A549 (cell line): ENCODE results near the gene SRPK2. TPM values are rescaled to one million over a fixed set of nuclear protein-coding genes. Genes with fewer than 3 reads are reported as not detected.
A peak's percentile ranks its signal among the peaks of the same experiment; 100 is the strongest.

Experiments used
- ATAC-seq, 2 experiments: fragments of 200-7000 bp in 1 of 2; fragments of >200 bp in 1 of 2; cut with Nextera tagmentation in 1 of 2; cut with Tn5 transposase in 1 of 2; 3 replicates each; pipeline versions ENCODE4 v1.8.0 to v1.9.1; 2018 to 2020; ENCODE audit warnings: mild to moderate bottlenecking in 1 of 2, moderate library complexity in 1 of 2
- CTCF ChIA-PET: fragments of 300-600 bp; sonication (Branson Sonifier 250); formaldehyde crosslinking; extraction: SDS; loops from one replicate; lab custom pipeline; 2021; ENCODE audit warnings: antibody characterized with exemption, inconsistent platforms; lab: Yijun Ruan, JAX
- POLR2A ChIA-PET: fragments of 350-600 bp; formaldehyde crosslinking; extraction: SDS; loops from one replicate; lab custom pipeline; 2021; ENCODE audit warnings: antibody characterized with exemption, inconsistent platforms; lab: Yijun Ruan, JAX
- DNase-seq, 2 experiments: peaks; one replicate each; pipeline versions ENCODE4 v3.0.0 to v3.0.0-alpha.2; 2011 to 2016; ENCODE audit warnings: low read depth in 1 of 2, low spot score in 1 of 2
- FAIRE-seq: peaks from 2 replicates; lab custom pipeline; 2011; peaks lifted over from hg19 to GRCh38; lab: Jason Lieb, UNC
- H3K27ac ChIP-seq, 2 experiments: fragments of >200 bp; sonication (Bioruptor Twin); formaldehyde crosslinking; 3 replicates each; pipeline ENCODE4 v1.5.1; 2016 to 2017
- H3K4me1 ChIP-seq: fragments of >200 bp; sonication (Bioruptor Twin); formaldehyde crosslinking; 3 replicates; pipeline ENCODE4 v1.6.1; 2016
- H3K4me2 ChIP-seq: fragments of >200 bp; sonication (Bioruptor Twin); formaldehyde crosslinking; 3 replicates; pipeline ENCODE4 v1.6.1; 2016
- H3K4me3 ChIP-seq: fragments of >200 bp; sonication (Bioruptor Twin); formaldehyde crosslinking; 3 replicates; pipeline ENCODE4 v1.5.1; 2016
- H3K9me3 ChIP-seq: fragments of >200 bp; sonication (Bioruptor Twin); formaldehyde crosslinking; 3 replicates; pipeline ENCODE4 v1.6.1; 2016
- BHLHE40 ChIP-seq: IDR thresholded peaks from 2 replicates; pipeline ENCODE4 v1.6.1; 2012; ENCODE audit warnings: low read depth, low read length, inconsistent platforms
- CBX8 ChIP-seq: fragments of 200-600 bp; sonication (generic); IDR thresholded peaks from 2 replicates; pipeline ENCODE4 v1.6.1; 2016
- CEBPB ChIP-seq, 2 experiments: fragments of >200 bp in 1 of 2; sonication (Bioruptor Twin) in 1 of 2; formaldehyde crosslinking in 1 of 2; IDR thresholded peaks; 2 replicates each; pipeline ENCODE4 v1.6.1; 2012 to 2016
- CHD4 ChIP-seq: fragments of 200-600 bp; sonication (generic); IDR thresholded peaks from 2 replicates; pipeline ENCODE4 v1.6.1; 2016; ENCODE audit warnings: antibody characterized with exemption, mild to moderate bottlenecking, borderline replicate concordance
- EHMT2 ChIP-seq: fragments of 200-600 bp; sonication (generic); IDR thresholded peaks from 2 replicates; pipeline ENCODE4 v1.6.1; 2016; ENCODE audit warnings: antibody characterized with exemption, low read depth, mild to moderate bottlenecking, moderate library complexity
- EP300 ChIP-seq, 2 experiments: fragments of >200 bp; sonication (Bioruptor Twin); formaldehyde crosslinking; IDR thresholded peaks; 2 replicates in 1 of 2; 3 replicates in 1 of 2; pipeline ENCODE4 v1.6.1; 2016 to 2017
- ESRRA ChIP-seq: fragments of 150-350 bp; IDR thresholded peaks from 2 replicates; pipeline ENCODE4 v1.6.1; 2014; ENCODE audit warnings: mild to moderate bottlenecking, low read length, borderline replicate concordance
- GATA3 ChIP-seq: IDR thresholded peaks from 2 replicates; pipeline ENCODE4 v1.6.1; 2012; ENCODE audit warnings: borderline replicate concordance
- HDAC2 ChIP-seq: fragments of 200-600 bp; sonication (generic); IDR thresholded peaks from 2 replicates; pipeline ENCODE4 v1.6.1; 2016
- MYC ChIP-seq: IDR thresholded peaks from 2 replicates; pipeline ENCODE4 v1.6.1; 2012; ENCODE audit warnings: mild to moderate bottlenecking, inconsistent platforms, low read length, improper control_type of control experiment, borderline replicate concordance
- NFE2L2 ChIP-seq: fragments of 150-350 bp; conservative IDR thresholded peaks from 2 replicates; pipeline ENCODE4 v1.6.1; 2014; ENCODE audit warnings: low read length
- NPAS2 ChIP-seq: fragments of 250-450 bp; sonication (Bioruptor Pico); IDR thresholded peaks from 2 replicates; pipeline ENCODE4 v1.8.0; 2022; ENCODE audit warnings: mild to moderate bottlenecking, moderate library complexity, borderline replicate concordance
- NR3C1 ChIP-seq: fragments of >200 bp; sonication (Bioruptor Twin); formaldehyde crosslinking; IDR thresholded peaks from 3 replicates; pipeline ENCODE4 v1.6.1; 2017
- POLR2A ChIP-seq: IDR thresholded peaks from 2 replicates; pipeline ENCODE4 v1.6.1; 2012; ENCODE audit warnings: mild to moderate bottlenecking, low read length
- POLR2AphosphoS2 ChIP-seq: conservative IDR thresholded peaks from 2 replicates; pipeline ENCODE4 v1.6.1; 2012; ENCODE audit warnings: low read length, improper control_type of control experiment, inconsistent platforms
- RARB ChIP-seq: fragments of 250-450 bp; sonication (Bioruptor Pico); IDR thresholded peaks from 2 replicates; pipeline ENCODE4 v1.8.0; 2021; ENCODE audit warnings: mild to moderate bottlenecking, moderate library complexity
- SREBF2 ChIP-seq: fragments of 450-650 bp; IDR thresholded peaks from 2 replicates; pipeline ENCODE4 v1.6.1; 2014; ENCODE audit warnings: mild to moderate bottlenecking, moderate library complexity
- TFCP2L1 ChIP-seq: fragments of 250-450 bp; sonication (Bioruptor Pico); IDR thresholded peaks from 2 replicates; pipeline ENCODE4 v1.5.0; 2021; ENCODE audit warnings: mild to moderate bottlenecking
- TP53 ChIP-seq: fragments of 250-450 bp; sonication (Bioruptor Pico); IDR thresholded peaks from 2 replicates; pipeline ENCODE4 v1.5.0; 2021; ENCODE audit warnings: mild to moderate bottlenecking, moderate library complexity
- ZC3H11A ChIP-seq: fragments of 450-650 bp; IDR thresholded peaks from 2 replicates; pipeline ENCODE4 v1.6.1; 2014; ENCODE audit warnings: antibody characterized with exemption, mild to moderate bottlenecking
- WGBS: methylation state at CpG from one replicate; pipeline ENCODE4 v1.1.6; 2017; ENCODE audit errors: missing lambda C conversion rate; 5-methylcytosine and 5-hydroxymethylcytosine counted together
- polyA plus RNA-seq, 4 experiments: library from polyadenylated mRNA; depleted of rRNA in 3 of 4; stranded (reverse); fragments of >200 nt; fragmentation: RNase III in 1 of 4; extraction: RNeasy Plus Mini Kit Qiagen cat#74134 plus additional on column Dnase treatment in 1 of 4; gene quantifications; 2 replicates in 3 of 4; 3 replicates in 1 of 4; pipeline ENCODE4 v1.2.3, GENCODE V29; 2011 to 2017
- TF ChIP-seq, protein P1 (sequence below): fragments of >200 bp; sonication (Bioruptor Twin); formaldehyde crosslinking; IDR thresholded peaks from 3 replicates; pipeline ENCODE4 v1.5.1; 2016
- TF ChIP-seq, protein P2 (sequence below): fragments of >200 bp; sonication (Bioruptor Twin); formaldehyde crosslinking; IDR thresholded peaks from 3 replicates; pipeline ENCODE4 v1.6.1; 2016
- TF ChIP-seq, protein P3 (sequence below): fragments of 450-650 bp; IDR thresholded peaks from 2 replicates; pipeline ENCODE4 v1.6.1; 2014; ENCODE audit warnings: antibody characterized with exemption
- TF ChIP-seq, protein P4 (sequence below): fragments of 250-450 bp; sonication (Bioruptor Pico); IDR thresholded peaks from 2 replicates; pipeline ENCODE4 v1.5.0; 2020; ENCODE audit warnings: low read depth, mild to moderate bottlenecking, moderate library complexity

The SRPK2 gene
- polyA plus RNA-seq, 2 of the 4 experiments (the other 2 are of a cell fraction): 23.0 to 30.9 TPM

DNA sequence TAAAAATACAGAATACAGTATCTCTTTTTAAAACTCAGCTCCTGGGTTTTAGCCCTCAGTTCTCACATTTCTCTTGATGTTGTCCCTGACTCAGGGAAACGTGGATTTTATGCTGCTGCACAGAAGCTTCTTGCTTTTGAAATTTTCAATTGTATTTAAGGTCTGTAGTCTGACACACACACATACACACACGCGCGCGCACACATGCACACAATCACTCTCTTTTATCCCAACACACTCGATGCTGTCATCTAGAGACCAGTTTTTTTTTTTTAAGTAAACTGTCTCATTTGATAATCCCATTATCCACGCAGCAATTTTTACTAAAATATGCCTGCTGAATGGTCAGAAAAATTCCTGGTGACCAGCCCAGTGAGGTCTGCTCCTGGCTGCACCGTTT, 266.1 kb downstream of the SRPK2 start (continued):
- TF ChIP-seq, protein P1, sequence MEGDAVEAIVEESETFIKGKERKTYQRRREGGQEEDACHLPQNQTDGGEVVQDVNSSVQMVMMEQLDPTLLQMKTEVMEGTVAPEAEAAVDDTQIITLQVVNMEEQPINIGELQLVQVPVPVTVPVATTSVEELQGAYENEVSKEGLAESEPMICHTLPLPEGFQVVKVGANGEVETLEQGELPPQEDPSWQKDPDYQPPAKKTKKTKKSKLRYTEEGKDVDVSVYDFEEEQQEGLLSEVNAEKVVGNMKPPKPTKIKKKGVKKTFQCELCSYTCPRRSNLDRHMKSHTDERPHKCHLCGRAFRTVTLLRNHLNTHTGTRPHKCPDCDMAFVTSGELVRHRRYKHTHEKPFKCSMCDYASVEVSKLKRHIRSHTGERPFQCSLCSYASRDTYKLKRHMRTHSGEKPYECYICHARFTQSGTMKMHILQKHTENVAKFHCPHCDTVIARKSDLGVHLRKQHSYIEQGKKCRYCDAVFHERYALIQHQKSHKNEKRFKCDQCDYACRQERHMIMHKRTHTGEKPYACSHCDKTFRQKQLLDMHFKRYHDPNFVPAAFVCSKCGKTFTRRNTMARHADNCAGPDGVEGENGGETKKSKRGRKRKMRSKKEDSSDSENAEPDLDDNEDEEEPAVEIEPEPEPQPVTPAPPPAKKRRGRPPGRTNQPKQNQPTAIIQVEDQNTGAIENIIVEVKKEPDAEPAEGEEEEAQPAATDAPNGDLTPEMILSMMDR: no peak

DNA sequence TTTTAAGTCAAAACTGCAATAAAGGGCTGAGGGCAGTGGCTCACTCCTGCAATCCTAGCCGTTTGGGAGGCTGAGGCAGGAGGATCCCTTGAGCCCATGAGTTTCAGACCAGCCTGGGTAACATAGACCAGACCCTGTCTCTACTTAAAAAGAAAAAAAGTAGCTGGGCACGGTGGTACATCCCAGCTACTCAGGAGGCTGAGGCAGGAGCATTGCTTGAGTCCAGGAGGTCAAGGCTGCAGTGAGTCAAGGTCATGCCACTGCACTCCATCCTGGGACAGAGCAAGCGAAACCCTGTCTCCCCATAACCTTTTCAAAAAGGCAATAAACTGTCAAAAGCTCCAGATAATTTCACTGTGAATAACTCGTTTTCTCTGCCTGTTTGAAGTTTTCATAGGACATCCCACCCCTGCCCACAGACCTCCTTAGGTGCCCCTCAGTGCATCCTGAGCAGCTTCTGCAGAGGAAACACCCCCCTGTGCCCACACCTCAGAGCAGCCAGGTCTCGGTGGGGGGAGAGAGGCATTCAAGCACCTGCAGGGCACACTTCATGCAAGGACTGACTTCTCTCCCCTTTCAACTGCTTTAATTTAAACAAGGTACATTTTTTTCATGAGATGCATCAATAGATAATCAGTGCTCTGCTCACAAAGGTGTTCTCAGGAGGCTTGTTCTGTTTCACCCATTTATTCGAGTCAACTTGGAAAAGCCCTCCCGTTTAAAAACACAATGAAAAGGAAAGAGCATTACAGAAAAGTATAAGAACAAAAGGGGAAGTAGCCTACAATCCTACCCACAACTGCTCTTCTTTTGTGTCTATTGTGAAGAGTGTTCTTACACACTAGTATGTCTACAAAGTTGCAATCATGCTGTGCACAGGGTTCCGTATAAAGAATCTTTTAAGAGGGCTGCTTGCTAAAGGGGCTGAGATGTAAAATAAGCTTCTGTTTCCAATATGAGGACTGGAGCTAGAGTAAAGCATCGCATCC, 269.8 kb downstream of the SRPK2 start:
- Histone ChIP-seq H3K27ac (no peak overlapping the region), H3K4me1 (no peaks in the 10 kb centered on the region), H3K9me3 (no peaks in the 10 kb centered on the region), H3K4me2 (no peak overlapping the region), H3K4me3 (no peak overlapping the region)
- ChIA-PET CTCF (interaction anchor here (0.8 kb wide), 1 partner anchor 179 kb away, joined by 3 read pairs; no protein-coding TSS in a partner anchor), POLR2A (no interaction called here)
- FAIRE-seq: no peak
- 79% methylated on average over 9 of the region's 9 CpGs for WGBS
- peak in 1 of 2 experiments; percentile 32; a peak in 3 of 6 replicates for ATAC-seq
- DNase-seq: no peak
- no peak for TF ChIP-seq EP300 (IDR thresholded peaks at IDR 0.05)
- no peak for TF ChIP-seq ZC3H11A
- TF ChIP-seq, protein P2, sequence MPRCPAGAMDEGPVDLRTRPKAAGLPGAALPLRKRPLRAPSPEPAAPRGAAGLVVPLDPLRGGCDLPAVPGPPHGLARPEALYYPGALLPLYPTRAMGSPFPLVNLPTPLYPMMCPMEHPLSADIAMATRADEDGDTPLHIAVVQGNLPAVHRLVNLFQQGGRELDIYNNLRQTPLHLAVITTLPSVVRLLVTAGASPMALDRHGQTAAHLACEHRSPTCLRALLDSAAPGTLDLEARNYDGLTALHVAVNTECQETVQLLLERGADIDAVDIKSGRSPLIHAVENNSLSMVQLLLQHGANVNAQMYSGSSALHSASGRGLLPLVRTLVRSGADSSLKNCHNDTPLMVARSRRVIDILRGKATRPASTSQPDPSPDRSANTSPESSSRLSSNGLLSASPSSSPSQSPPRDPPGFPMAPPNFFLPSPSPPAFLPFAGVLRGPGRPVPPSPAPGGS: no peak

DNA sequence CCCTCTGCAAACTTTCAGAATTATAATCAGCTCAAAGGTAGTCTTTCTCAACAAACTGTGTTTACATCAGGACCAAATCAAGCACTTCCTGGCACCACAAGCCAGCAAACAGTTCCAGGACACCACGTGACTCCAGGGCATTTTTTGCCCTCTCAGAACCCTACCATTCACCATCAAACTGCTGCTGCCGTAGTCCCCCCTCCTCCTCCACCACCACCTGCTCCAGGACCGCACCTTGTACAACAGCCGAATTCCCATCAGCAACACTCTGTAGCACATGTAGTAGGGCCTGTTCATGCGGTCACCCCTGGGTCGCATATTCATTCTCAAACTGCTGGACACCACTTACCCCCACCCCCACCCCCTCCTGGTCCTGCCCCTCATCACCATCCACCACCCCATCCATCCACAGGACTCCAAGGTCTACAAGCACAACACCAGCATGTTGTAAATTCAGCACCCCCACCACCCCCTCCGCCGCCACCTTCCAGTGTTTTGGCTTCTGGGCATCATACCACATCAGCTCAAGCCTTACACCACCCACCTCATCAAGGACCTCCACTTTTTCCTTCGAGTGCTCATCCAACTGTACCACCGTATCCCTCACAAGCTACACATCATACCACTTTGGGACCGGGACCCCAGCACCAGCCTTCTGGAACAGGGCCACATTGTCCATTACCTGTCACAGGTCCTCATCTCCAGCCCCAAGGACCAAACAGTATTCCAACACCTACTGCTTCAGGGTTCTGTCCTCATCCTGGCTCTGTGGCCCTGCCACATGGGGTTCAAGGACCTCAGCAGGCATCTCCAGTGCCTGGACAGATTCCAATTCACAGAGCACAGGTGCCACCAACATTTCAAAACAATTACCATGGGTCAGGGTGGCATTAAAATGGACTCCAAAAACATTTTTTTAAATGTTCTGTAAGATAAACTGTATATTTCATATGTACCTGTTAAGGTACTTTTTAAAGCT, 276.0 kb downstream of the SRPK2 start:
- TF ChIP-seq MYC (no peak), CBX8 (no peak), GATA3 (no peak), SREBF2 (no peak), TP53 (CRISPR knock-in tag) (no peak), POLR2A (no peak), POLR2AphosphoS2 (no peak; the same call in 1 of the 2 replicates), BHLHE40 (no peak)
- peak; percentile 41 to 51; a peak in 4 of 6 replicates for ATAC-seq
- no peak overlapping the region for H3K4me2 ChIP-seq
- no peak for DNase-seq
- CTCF ChIA-PET: no interaction called here
- POLR2A ChIA-PET: no interaction called here
- no peak overlapping the region for H3K4me3 ChIP-seq
- H3K4me1 ChIP-seq: no peaks in the 10 kb centered on the region
- no peak overlapping the region for H3K27ac ChIP-seq
- no peaks in the 10 kb centered on the region for H3K9me3 ChIP-seq
- FAIRE-seq: no peak
- whole genome bisulfite sequencing: 91% methylated on average over 11 of the region's 11 CpGs

DNA sequence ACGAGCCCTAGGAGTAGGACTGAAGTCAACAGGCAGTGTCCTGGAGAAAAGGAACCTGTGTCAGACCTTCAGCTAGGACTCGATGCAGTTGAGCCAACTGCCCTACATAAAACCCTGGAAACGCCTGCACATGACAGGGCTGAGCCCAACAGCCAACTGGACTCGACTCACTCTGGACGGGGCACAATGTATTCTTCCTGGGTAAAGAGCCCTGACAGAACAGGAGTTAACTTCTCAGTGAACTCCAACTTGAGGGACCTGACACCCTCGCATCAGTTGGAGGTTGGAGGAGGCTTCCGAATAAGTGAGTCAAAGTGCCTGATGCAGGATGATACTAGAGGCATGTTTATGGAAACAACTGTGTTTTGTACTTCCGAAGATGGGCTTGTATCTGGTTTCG, 281.3 kb downstream of the SRPK2 start:
- DNase-seq (no peak), ATAC-seq (no peak), FAIRE-seq (no peak)
- ChIA-PET POLR2A (no interaction called here), CTCF (no interaction called here)
- H3K9me3 ChIP-seq: no peaks in the 10 kb centered on the region
- H3K4me2 ChIP-seq: no peak overlapping the region
- H3K4me3 ChIP-seq: no peak overlapping the region
- H3K4me1 ChIP-seq: peaks cover 5% of the 10 kb centered on the region; the same call in 1 of the 3 replicates
- WGBS: 94% methylated on average over 9 of the region's 9 CpGs
- no peak overlapping the region for H3K27ac ChIP-seq
- TF ChIP-seq MYC: no peak
- TF ChIP-seq, protein P3, sequence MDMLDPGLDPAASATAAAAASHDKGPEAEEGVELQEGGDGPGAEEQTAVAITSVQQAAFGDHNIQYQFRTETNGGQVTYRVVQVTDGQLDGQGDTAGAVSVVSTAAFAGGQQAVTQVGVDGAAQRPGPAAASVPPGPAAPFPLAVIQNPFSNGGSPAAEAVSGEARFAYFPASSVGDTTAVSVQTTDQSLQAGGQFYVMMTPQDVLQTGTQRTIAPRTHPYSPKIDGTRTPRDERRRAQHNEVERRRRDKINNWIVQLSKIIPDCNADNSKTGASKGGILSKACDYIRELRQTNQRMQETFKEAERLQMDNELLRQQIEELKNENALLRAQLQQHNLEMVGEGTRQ: no peak
- TF ChIP-seq HDAC2: no peak
- TF ChIP-seq NPAS2 (CRISPR knock-in tag): no peak
- TF ChIP-seq POLR2AphosphoS2: no peak
- TF ChIP-seq TFCP2L1 (CRISPR knock-in tag): no peak
- no peak for TF ChIP-seq CEBPB (IDR thresholded peaks at IDR 0.05)
- TF ChIP-seq NFE2L2: no peak
- no peak for TF ChIP-seq CHD4
- no peak for TF ChIP-seq ESRRA
- TF ChIP-seq RARB (CRISPR knock-in tag): no peak
- TF ChIP-seq NR3C1: no peak
- no peak for TF ChIP-seq EHMT2
- TF ChIP-seq, protein P4, sequence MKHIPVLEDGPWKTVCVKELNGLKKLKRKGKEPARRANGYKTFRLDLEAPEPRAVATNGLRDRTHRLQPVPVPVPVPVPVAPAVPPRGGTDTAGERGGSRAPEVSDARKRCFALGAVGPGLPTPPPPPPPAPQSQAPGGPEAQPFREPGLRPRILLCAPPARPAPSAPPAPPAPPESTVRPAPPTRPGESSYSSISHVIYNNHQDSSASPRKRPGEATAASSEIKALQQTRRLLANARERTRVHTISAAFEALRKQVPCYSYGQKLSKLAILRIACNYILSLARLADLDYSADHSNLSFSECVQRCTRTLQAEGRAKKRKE (CRISPR knock-in tag): no peak
